Neural cell (in vitro differentiated cells): Measurements from ENCODE around the gene IGSF21. TPM values are rescaled to one million over a fixed set of nuclear protein-coding genes. Genes with fewer than 3 reads are reported as not detected.

ENCODE experiments used
- H2AFZ ChIP-seq: fragments of 200-600, 300-800 bp; sonication (generic), shearing (Covaris generic); 2 replicates; pipeline ENCODE4 v1.6.0; 2014; ENCODE audit warnings: low read depth, mild to moderate bottlenecking, antibody characterized with exemption, low read length, moderate library complexity
- H3F3A ChIP-seq: fragments of 200-600 bp; shearing (Covaris generic); 2 replicates; pipeline ENCODE4 v1.6.1; 2016; ENCODE audit warnings: mild to moderate bottlenecking, moderate library complexity, mixed read lengths, antibody characterized with exemption, low read length; ENCODE audit not compliant: insufficient read depth, poor library complexity, severe bottlenecking
- H3K27ac ChIP-seq: fragments of 200-600, 300-800 bp; sonication (generic), shearing (Covaris generic); 2 replicates; pipeline ENCODE4 v1.5.1; 2014; ENCODE audit warnings: mild to moderate bottlenecking, low read length, moderate library complexity
- H3K27me3 ChIP-seq: fragments of 300-800, 200-600 bp; sonication (generic), shearing (Covaris generic); 2 replicates; pipeline ENCODE4 v1.6.0; 2014; ENCODE audit warnings: mild to moderate bottlenecking, low read depth, low read length, moderate library complexity; ENCODE audit not compliant: insufficient read depth
- H3K36me3 ChIP-seq: fragments of 300-800, 200-600 bp; sonication (generic), shearing (Covaris generic); 2 replicates; pipeline ENCODE4 v1.5.1; 2014; ENCODE audit warnings: mild to moderate bottlenecking, antibody characterized with exemption, low read length, moderate library complexity; ENCODE audit not compliant: insufficient read depth
- H3K4me2 ChIP-seq: fragments of 300-800, 200-600 bp; sonication (generic), shearing (Covaris generic); 2 replicates; pipeline ENCODE4 v1.6.0; 2014; ENCODE audit warnings: mild to moderate bottlenecking, low read length
- H3K4me3 ChIP-seq: fragments of 300-800, 200-600 bp; sonication (generic), shearing (Covaris generic); 2 replicates; pipeline ENCODE4 v1.5.1; 2014; ENCODE audit warnings: mild to moderate bottlenecking, low read length, moderate library complexity
- H3K79me2 ChIP-seq: fragments of 200-600 bp; shearing (Covaris generic); replicated peaks from 2 replicates; pipeline ENCODE4 v1.6.0; 2014; ENCODE audit warnings: mild to moderate bottlenecking, low read length, moderate library complexity; ENCODE audit not compliant: insufficient read depth
- H3K9ac ChIP-seq: fragments of 300-800, 200-600 bp; sonication (generic), shearing (Covaris generic); 2 replicates; pipeline ENCODE4 v1.6.1; 2016; ENCODE audit warnings: mild to moderate bottlenecking, low read length, mixed read lengths
- H3K9me2 ChIP-seq: fragments of 200-600 bp; shearing (Covaris generic); 2 replicates; pipeline ENCODE4 v1.6.1; 2016; ENCODE audit warnings: mild to moderate bottlenecking, low read length, mixed read lengths; ENCODE audit not compliant: insufficient read depth
- H3K9me3 ChIP-seq: fragments of 200-600, 300-800 bp; sonication (generic), shearing (Covaris generic); 2 replicates; pipeline ENCODE4 v1.6.1; 2016; ENCODE audit warnings: mild to moderate bottlenecking, mixed run types, low read length, moderate library complexity, mixed read lengths
- H4K20me1 ChIP-seq: fragments of 200-600 bp; shearing (Covaris generic); 2 replicates; pipeline ENCODE4 v1.6.1; 2016; ENCODE audit warnings: mild to moderate bottlenecking, mixed run types; ENCODE audit not compliant: insufficient read depth
- CTCF ChIP-seq: fragments of 450-650 bp; IDR thresholded peaks from 2 replicates; pipeline ENCODE4 v1.5.1; 2014; ENCODE audit warnings: antibody characterized with exemption, mild to moderate bottlenecking, moderate library complexity; ENCODE audit not compliant: poor library complexity, severe bottlenecking
- EP300 ChIP-seq: fragments of 450-650 bp; conservative IDR thresholded peaks from 2 replicates; pipeline ENCODE4 v1.6.1; 2014; ENCODE audit warnings: antibody characterized with exemption, mild to moderate bottlenecking, moderate library complexity; ENCODE audit not compliant: poor library complexity, severe bottlenecking
- EZH2 ChIP-seq: fragments of 200-600, 300-800 bp; shearing (Covaris generic), sonication (generic); IDR thresholded peaks from 2 replicates; pipeline ENCODE4 v1.6.1; 2014; ENCODE audit warnings: antibody characterized with exemption, low read length, borderline replicate concordance, mild to moderate bottlenecking; ENCODE audit not compliant: insufficient read depth, poor library complexity, severe bottlenecking
- MXI1 ChIP-seq: fragments of 450-650 bp; conservative IDR thresholded peaks from 2 replicates; pipeline ENCODE4 v1.6.1; 2014; ENCODE audit warnings: antibody characterized with exemption, mild to moderate bottlenecking; ENCODE audit not compliant: poor library complexity, severe bottlenecking
- POLR2AphosphoS5 ChIP-seq: IDR thresholded peaks from 2 replicates; pipeline ENCODE4 v1.6.1; 2012
- RAD21 ChIP-seq: fragments of 450-650 bp; conservative IDR thresholded peaks from 2 replicates; pipeline ENCODE4 v1.6.1; 2014; ENCODE audit warnings: antibody characterized with exemption, mild to moderate bottlenecking, moderate library complexity
- REST ChIP-seq: IDR thresholded peaks from 2 replicates; pipeline ENCODE4 v1.6.1; 2012; ENCODE audit warnings: borderline replicate concordance
- SMC3 ChIP-seq: fragments of 450-650 bp; conservative IDR thresholded peaks from 2 replicates; pipeline ENCODE4 v1.6.1; 2014; ENCODE audit warnings: antibody characterized with exemption, mild to moderate bottlenecking, moderate library complexity; ENCODE audit not compliant: poor library complexity
- polyA plus RNA-seq: library from polyadenylated mRNA; depleted of rRNA; stranded (reverse); fragments of >200 nt; gene quantifications from 2 replicates; pipeline ENCODE4 v1.2.3, GENCODE V29; 2014

Gene IGSF21
- polyA plus RNA-seq, 1 donor from 2014 or later = 2.4 TPM

GRCh38 chr1:18094096-18094495, 13.5 kb upstream of the IGSF21 start:
- H3F3A ChIP-seq = no peaks in the 10 kb centered on the region
- TF ChIP-seq MXI1 (no peak), RAD21 (no peak), SMC3 (no peak), EP300 (no peak), CTCF (no peak), REST (no peak), EZH2 (no peak)
- no peaks in the 10 kb centered on the region for H3K36me3 ChIP-seq

GRCh38 chr1:18097206-18097605, 10.4 kb upstream of the IGSF21 start:
- no peaks in the 10 kb centered on the region for H3K9me3 ChIP-seq
- no peak overlapping the region for H3K4me3 ChIP-seq

More at GRCh38 chr1:18094096-18094495, 13.5 kb upstream of the IGSF21 start:
- H3K4me3 ChIP-seq = no peak overlapping the region
- no peaks in the 10 kb centered on the region for H3K79me2 ChIP-seq
- H3K27me3 ChIP-seq = no peaks in the 10 kb centered on the region
- no peak overlapping the region for H3K27ac ChIP-seq
- H3K9ac ChIP-seq = no peak overlapping the region
- H4K20me1 ChIP-seq = no peaks in the 10 kb centered on the region
- H2AFZ ChIP-seq = no peak overlapping the region
- H3K9me3 ChIP-seq = no peaks in the 10 kb centered on the region
- H3K4me2 ChIP-seq = no peak overlapping the region
- no peaks in the 10 kb centered on the region for H3K9me2 ChIP-seq

GRCh38 chr1:18099026-18099425, 8.6 kb upstream of the IGSF21 start:
- TF ChIP-seq POLR2AphosphoS5 (no peak), REST (no peak), RAD21 (no peak)

More at GRCh38 chr1:18097206-18097605, 10.4 kb upstream of the IGSF21 start:
- no peaks in the 10 kb centered on the region for H4K20me1 ChIP-seq
- no peaks in the 10 kb centered on the region for H3F3A ChIP-seq
- no peak overlapping the region for H3K4me2 ChIP-seq
- no peaks in the 10 kb centered on the region for H3K79me2 ChIP-seq
- no peaks in the 10 kb centered on the region for H3K9me2 ChIP-seq
- H3K9ac ChIP-seq = no peak overlapping the region
- TF ChIP-seq SMC3 (no peak), EZH2 (no peak), POLR2AphosphoS5 (no peak), RAD21 (no peak)
- no peak overlapping the region for H2AFZ ChIP-seq
- no peaks in the 10 kb centered on the region for H3K36me3 ChIP-seq
- H3K27me3 ChIP-seq = no peaks in the 10 kb centered on the region
- H3K27ac ChIP-seq = no peak overlapping the region

More at GRCh38 chr1:18099026-18099425, 8.6 kb upstream of the IGSF21 start:
- no peaks in the 10 kb centered on the region for H4K20me1 ChIP-seq
- no peak overlapping the region for H3K4me3 ChIP-seq
- no peaks in the 10 kb centered on the region for H3K27me3 ChIP-seq
- no peaks in the 10 kb centered on the region for H3K9me2 ChIP-seq
- H3K9ac ChIP-seq = no peak overlapping the region
- H3K27ac ChIP-seq = no peak overlapping the region
- H3K36me3 ChIP-seq = no peaks in the 10 kb centered on the region
- no peak overlapping the region for H3K4me2 ChIP-seq
- H3F3A ChIP-seq = no peaks in the 10 kb centered on the region
- H3K9me3 ChIP-seq = no peaks in the 10 kb centered on the region
- no peaks in the 10 kb centered on the region for H3K79me2 ChIP-seq
- no peak overlapping the region for H2AFZ ChIP-seq
